CD4-positive, alpha-beta T cell (primary cell): ENCODE measurements around the gene ANKLE2. TPM values are rescaled to one million over a fixed set of nuclear protein-coding genes. Genes with fewer than 3 reads are reported as not detected.

Experiments used
- ATAC-seq: fragments of 200-7000 bp; cut with Tn5 transposase; one replicate; pipeline ENCODE4 v1.10.0; 2022; ENCODE audit warnings: mild to moderate bottlenecking; ENCODE audit not compliant: poor library complexity
- CTCF ChIA-PET: fragments of 350-600 bp; sonication (Branson Sonifier 250); formaldehyde crosslinking; loops from one replicate; lab custom pipeline; 2021; ENCODE audit warnings: antibody characterized with exemption, inconsistent platforms; lab: Charles Lee
- POLR2A ChIA-PET: fragments of 350-600 bp; sonication (Branson Sonifier 250); formaldehyde crosslinking; loops from one replicate; lab custom pipeline; 2021; ENCODE audit warnings: antibody characterized with exemption, inconsistent platforms; lab: Charles Lee
- DNase-seq, 14 experiments: peaks; one replicate each; pipeline ENCODE4 v3.0.0-alpha.2; 2013 to 2020; ENCODE audit warnings: mixed read lengths in 2 of 14
- H3K27ac ChIP-seq, 2 donors: one replicate each; pipeline versions ENCODE4 v1.5.1 to v1.7.0; 2013; ENCODE audit warnings: low read length in 2 of 2, low read depth in 1 of 2, mild to moderate bottlenecking in 1 of 2
- H3K27me3 ChIP-seq, 2 experiments: 1 replicate in 1 of 2; 2 replicates in 1 of 2; pipeline versions ENCODE4 v1.6.1 to v1.7.0; 2013; ENCODE audit warnings: low read length in 2 of 2, control low read depth in 1 of 2, mild to moderate bottlenecking in 1 of 2, moderate library complexity in 1 of 2; ENCODE audit not compliant: insufficient read depth in 2 of 2, control insufficient read depth in 1 of 2
- H3K36me3 ChIP-seq: one replicate; pipeline ENCODE4 v1.6.1; 2013; ENCODE audit warnings: low read length, control low read depth; ENCODE audit not compliant: insufficient read depth
- H3K4me1 ChIP-seq: one replicate; pipeline ENCODE4 v1.6.1; 2013; ENCODE audit warnings: low read length, control low read depth; ENCODE audit not compliant: insufficient read depth
- H3K4me3 ChIP-seq: one replicate; pipeline ENCODE4 v1.5.1; 2013; ENCODE audit warnings: mild to moderate bottlenecking, low read length, moderate library complexity
- H3K9me3 ChIP-seq, 2 experiments: 1 replicate in 1 of 2; 2 replicates in 1 of 2; pipeline versions ENCODE4 v1.6.1 to v1.7.0; 2013; ENCODE audit warnings: low read length in 2 of 2, mild to moderate bottlenecking in 2 of 2, control low read depth in 1 of 2, moderate library complexity in 1 of 2; ENCODE audit not compliant: control insufficient read depth in 1 of 2, insufficient read depth in 1 of 2
- H3K27ac Mint-ChIP-seq: one replicate; pipeline ENCODE4 v1.8.0; 2020; ENCODE audit warnings: mixed read lengths
- H3K27me3 Mint-ChIP-seq: one replicate; pipeline ENCODE4 v1.8.0; 2021; ENCODE audit warnings: mixed read lengths
- H3K36me3 Mint-ChIP-seq: one replicate; pipeline ENCODE4 v1.8.0; 2021; ENCODE audit warnings: low read depth, mixed read lengths
- H3K4me1 Mint-ChIP-seq: one replicate; pipeline ENCODE4 v1.8.0; 2021; ENCODE audit warnings: low read depth, mixed read lengths
- H3K4me3 Mint-ChIP-seq: one replicate; pipeline ENCODE4 v1.8.0; 2020; ENCODE audit warnings: mild to moderate bottlenecking, mixed read lengths
- H3K9me3 Mint-ChIP-seq: one replicate; pipeline ENCODE4 v1.8.0; 2020; ENCODE audit warnings: mixed read lengths
- intact Hi-C, 2 experiments: fragments of 100-400 bp; cut with DNase I in 1 of 2; cut with micrococcal nuclease in 1 of 2; formaldehyde crosslinking; loops; one replicate each; pipeline versions ENCODE4 v1.15.1 to v1.9.0; 2023 to 2025; cut with DNase I, micrococcal nuclease
- total RNA-seq, 174 experiments: library from RNA in 2 of 174; stranded (reverse) in 2 of 174; gene quantifications; one replicate each; pipeline ENCODE4 v1.2.3 and lab custom pipeline; 2021 to 2026
- TF ChIP-seq, protein P1 (sequence below): fragments of 200-600 bp; IDR thresholded peaks from one replicate; pipeline ENCODE4 v1.8.0; 2022; ENCODE audit warnings: antibody characterized with exemption, mild to moderate bottlenecking

ANKLE2 gene
- total RNA-seq, 2 experiments from 2014 or later: 61.7 to 65.7 TPM

- Histone ChIP-seq H3K4me1 (peaks cover 10% of the 10 kb centered on the region), H3K4me3 (no peak overlapping the region), H3K9me3 (no peaks in the 10 kb centered on the region), H3K27ac (no peak overlapping the region), H3K27me3 (no peaks in the 10 kb centered on the region), H3K36me3 (peaks cover 58% of the 10 kb centered on the region)
- ChIA-PET POLR2A (interaction anchor here (1.2 kb wide), 1 partner anchor 22 kb away, joined by 3 read pairs; the partner anchor contains the start of gene GOLGA3), CTCF (interaction anchor here (1.3 kb wide), 1 partner anchor 98 kb away, joined by 3 read pairs; no protein-coding TSS in a partner anchor)
- no peaks in the 10 kb centered on the region for H3K27me3 Mint-ChIP-seq
- intact Hi-C loops: loop anchor here in 1 of 2 experiments (5.0 kb wide), 1 partner anchor 40 kb away; no protein-coding TSS in a partner anchor
- DNase-seq (peak in 2 of 14 experiments; percentile 25 to 37), ATAC-seq (peak; percentile 49)
- H3K36me3 Mint-ChIP-seq: peaks cover 80% of the 10 kb centered on the region
- H3K27ac Mint-ChIP-seq: peak overlapping the region; percentile 44
- H3K4me3 Mint-ChIP-seq: no peak overlapping the region
- H3K4me1 Mint-ChIP-seq: peaks cover 18% of the 10 kb centered on the region
- no peaks in the 10 kb centered on the region for H3K9me3 Mint-ChIP-seq
- TF ChIP-seq, protein P1, sequence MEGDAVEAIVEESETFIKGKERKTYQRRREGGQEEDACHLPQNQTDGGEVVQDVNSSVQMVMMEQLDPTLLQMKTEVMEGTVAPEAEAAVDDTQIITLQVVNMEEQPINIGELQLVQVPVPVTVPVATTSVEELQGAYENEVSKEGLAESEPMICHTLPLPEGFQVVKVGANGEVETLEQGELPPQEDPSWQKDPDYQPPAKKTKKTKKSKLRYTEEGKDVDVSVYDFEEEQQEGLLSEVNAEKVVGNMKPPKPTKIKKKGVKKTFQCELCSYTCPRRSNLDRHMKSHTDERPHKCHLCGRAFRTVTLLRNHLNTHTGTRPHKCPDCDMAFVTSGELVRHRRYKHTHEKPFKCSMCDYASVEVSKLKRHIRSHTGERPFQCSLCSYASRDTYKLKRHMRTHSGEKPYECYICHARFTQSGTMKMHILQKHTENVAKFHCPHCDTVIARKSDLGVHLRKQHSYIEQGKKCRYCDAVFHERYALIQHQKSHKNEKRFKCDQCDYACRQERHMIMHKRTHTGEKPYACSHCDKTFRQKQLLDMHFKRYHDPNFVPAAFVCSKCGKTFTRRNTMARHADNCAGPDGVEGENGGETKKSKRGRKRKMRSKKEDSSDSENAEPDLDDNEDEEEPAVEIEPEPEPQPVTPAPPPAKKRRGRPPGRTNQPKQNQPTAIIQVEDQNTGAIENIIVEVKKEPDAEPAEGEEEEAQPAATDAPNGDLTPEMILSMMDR: no peak
Measured at GRCh38 chr12:132806857-132807256, 45.2 kb upstream of the ANKLE2 start.

DNA sequence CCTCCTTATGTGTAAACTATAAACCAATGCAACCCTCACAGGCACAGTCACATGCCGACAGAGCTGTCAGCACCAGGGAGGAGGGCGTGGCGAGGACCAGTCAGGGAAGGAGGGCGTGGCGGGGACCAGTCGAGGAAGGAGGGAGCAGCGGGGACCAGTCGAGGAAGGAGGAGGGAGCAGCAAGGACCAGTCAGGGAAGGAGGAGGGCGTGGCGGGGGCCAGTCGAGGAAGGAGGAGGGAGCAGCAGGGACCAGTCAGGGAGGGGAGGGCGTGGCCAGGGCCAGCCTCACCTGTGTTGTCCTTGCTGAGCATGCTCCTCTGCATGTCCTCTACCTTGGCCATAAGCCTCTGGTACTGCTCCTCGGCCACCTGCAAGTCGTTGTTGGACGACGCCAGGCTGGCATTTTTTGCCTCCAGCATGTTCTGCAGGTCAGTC lies 42.8 kb upstream of the ANKLE2 start:
- POLR2A ChIA-PET: interaction anchor here (0.6 kb wide), 1 partner anchor 16 kb away, joined by 3 read pairs; no protein-coding TSS in a partner anchor
- Histone ChIP-seq H3K4me3 (no peak overlapping the region), H3K27ac (no peak overlapping the region), H3K4me1 (peaks cover 10% of the 10 kb centered on the region), H3K9me3 (no peaks in the 10 kb centered on the region), H3K27me3 (no peaks in the 10 kb centered on the region), H3K36me3 (peaks cover 71% of the 10 kb centered on the region)
- TF ChIP-seq, protein P1: no peak
- ATAC-seq (no peak), DNase-seq (no peak)
- Mint-ChIP-seq H3K4me3 (no peak overlapping the region), H3K27ac (no peak overlapping the region), H3K4me1 (peaks cover 18% of the 10 kb centered on the region), H3K27me3 (no peaks in the 10 kb centered on the region), H3K9me3 (no peaks in the 10 kb centered on the region), H3K36me3 (peaks cover 82% of the 10 kb centered on the region)
- CTCF ChIA-PET: no interaction called here
- intact Hi-C loops: no loop called here

DNA sequence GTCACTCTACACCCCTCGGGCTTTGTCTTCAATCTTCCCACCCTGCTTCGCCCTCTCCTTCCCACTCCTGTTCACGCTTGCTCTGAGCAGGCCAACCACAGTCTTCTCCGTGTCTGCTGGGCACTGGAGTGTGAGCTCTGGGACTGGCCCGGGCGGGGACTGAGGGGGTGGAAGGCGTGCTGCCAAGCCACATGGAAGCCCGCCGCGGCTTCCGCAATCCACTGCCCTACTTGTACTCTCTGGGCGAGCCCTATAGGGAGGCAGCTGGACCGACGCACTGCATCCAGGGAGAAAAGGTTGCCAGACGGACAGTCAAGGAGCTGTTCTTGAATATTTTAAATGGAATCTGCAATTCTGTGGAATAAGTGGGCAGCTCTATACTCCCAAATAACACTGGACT lies 42.3 kb upstream of the ANKLE2 start:
- no peak overlapping the region for H3K4me3 Mint-ChIP-seq
- no peak overlapping the region for H3K27ac ChIP-seq
- ATAC-seq: no peak
- H3K27ac Mint-ChIP-seq: no peak overlapping the region
- H3K4me1 Mint-ChIP-seq: peaks cover 18% of the 10 kb centered on the region
- POLR2A ChIA-PET: no interaction called here
- H3K9me3 ChIP-seq: no peaks in the 10 kb centered on the region
- H3K9me3 Mint-ChIP-seq: no peaks in the 10 kb centered on the region
- CTCF ChIA-PET: no interaction called here
- no peaks in the 10 kb centered on the region for H3K27me3 Mint-ChIP-seq
- no peak for DNase-seq
- no peak overlapping the region for H3K4me3 ChIP-seq
- peaks cover 76% of the 10 kb centered on the region for H3K36me3 ChIP-seq
- H3K36me3 Mint-ChIP-seq: peaks cover 81% of the 10 kb centered on the region
- TF ChIP-seq, protein P1: no peak
- H3K27me3 ChIP-seq: no peaks in the 10 kb centered on the region
- intact Hi-C loops: no loop called here
- peaks cover 10% of the 10 kb centered on the region for H3K4me1 ChIP-seq
